Measurements from ENCODE around the gene LRRC36.

DNA sequence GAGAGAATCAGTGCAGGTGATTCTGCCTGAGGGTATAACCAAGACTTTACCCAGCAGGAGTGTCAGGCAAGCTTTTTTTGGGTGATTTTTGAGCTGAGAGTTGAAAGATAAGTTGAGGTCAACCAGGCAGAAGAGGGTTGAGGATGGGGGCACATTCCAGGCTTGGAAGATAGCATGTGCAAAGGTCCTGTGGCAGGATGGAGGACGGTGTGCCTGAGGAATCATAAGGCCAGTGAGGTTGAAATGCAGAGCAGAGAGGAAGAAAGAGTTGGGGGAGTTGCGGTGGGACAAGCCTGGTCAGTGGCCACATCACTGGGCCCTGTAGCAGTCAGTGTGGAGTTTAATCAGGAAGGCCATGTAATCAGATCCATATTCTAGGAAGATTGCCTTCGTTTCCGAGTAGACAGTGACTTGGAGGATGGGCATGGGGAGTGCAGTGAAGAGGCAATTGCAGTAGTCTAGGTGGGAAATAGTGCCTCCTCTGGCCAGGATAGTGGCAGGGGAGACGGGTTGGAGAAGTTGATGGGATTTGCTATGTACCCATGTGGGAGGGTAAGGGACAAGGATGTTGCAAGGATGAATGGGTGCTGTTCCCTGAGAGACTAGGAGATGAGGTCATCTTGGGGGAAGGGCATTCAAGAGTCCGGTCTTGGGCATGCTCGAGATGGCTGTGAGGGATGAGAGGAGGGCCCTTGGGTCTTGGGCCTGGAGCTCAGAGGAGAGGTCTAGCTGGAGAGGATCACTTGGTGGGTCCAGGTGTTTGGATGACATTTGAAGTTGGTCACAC, 43.4 kb upstream of the LRRC36 start:
- TF ChIP-seq, protein P1, sequence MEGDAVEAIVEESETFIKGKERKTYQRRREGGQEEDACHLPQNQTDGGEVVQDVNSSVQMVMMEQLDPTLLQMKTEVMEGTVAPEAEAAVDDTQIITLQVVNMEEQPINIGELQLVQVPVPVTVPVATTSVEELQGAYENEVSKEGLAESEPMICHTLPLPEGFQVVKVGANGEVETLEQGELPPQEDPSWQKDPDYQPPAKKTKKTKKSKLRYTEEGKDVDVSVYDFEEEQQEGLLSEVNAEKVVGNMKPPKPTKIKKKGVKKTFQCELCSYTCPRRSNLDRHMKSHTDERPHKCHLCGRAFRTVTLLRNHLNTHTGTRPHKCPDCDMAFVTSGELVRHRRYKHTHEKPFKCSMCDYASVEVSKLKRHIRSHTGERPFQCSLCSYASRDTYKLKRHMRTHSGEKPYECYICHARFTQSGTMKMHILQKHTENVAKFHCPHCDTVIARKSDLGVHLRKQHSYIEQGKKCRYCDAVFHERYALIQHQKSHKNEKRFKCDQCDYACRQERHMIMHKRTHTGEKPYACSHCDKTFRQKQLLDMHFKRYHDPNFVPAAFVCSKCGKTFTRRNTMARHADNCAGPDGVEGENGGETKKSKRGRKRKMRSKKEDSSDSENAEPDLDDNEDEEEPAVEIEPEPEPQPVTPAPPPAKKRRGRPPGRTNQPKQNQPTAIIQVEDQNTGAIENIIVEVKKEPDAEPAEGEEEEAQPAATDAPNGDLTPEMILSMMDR (IDR thresholded peaks at IDR 0.05; ENCODE audit: insufficient read depth, low read length): no peak
- no peak for TF ChIP-seq POLR2AphosphoS5 (IDR thresholded peaks at IDR 0.05; ENCODE audit: low read depth)
